ENCODE results near the gene SCGB1A1.

DNA sequence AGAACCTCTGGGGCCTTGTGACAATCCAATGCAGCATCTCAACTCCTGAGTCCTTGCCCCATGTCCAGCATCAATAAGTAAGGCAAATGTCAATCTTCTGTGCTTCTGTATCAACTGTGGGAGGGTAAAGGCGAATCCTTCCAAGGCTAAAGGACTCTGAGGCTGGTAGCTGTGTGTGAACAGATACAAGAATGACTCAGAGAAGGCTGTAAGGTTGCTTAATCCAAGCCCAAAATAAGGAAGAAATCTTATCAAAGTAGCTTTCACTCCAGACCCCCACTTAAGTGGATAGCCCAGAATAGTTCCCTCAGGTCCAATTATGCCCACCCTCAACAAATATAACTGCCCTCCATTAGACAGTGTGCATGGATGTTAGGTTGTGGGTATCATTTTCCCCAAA, 28.1 kb upstream of the SCGB1A1 start:
- no peak for TF ChIP-seq EZH2 (IDR thresholded peaks at IDR 0.05; ENCODE audit: low read length, missing control alignments)
- TF ChIP-seq, protein P1, sequence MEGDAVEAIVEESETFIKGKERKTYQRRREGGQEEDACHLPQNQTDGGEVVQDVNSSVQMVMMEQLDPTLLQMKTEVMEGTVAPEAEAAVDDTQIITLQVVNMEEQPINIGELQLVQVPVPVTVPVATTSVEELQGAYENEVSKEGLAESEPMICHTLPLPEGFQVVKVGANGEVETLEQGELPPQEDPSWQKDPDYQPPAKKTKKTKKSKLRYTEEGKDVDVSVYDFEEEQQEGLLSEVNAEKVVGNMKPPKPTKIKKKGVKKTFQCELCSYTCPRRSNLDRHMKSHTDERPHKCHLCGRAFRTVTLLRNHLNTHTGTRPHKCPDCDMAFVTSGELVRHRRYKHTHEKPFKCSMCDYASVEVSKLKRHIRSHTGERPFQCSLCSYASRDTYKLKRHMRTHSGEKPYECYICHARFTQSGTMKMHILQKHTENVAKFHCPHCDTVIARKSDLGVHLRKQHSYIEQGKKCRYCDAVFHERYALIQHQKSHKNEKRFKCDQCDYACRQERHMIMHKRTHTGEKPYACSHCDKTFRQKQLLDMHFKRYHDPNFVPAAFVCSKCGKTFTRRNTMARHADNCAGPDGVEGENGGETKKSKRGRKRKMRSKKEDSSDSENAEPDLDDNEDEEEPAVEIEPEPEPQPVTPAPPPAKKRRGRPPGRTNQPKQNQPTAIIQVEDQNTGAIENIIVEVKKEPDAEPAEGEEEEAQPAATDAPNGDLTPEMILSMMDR (conservative IDR thresholded peaks at IDR 0.05 in 1 of 2, IDR thresholded peaks at IDR 0.05 in 1 of 2; ENCODE audit: low read depth in 1 of 2, low read length in 2 of 2), result no peak
